Activated T-helper 1 cell treated with Interleukin-2 at 50 U/mL for 16 hours (primary cell): ENCODE data around the gene ZIC1.

Source experiments
- DNase-seq: peaks from one replicate; pipeline ENCODE4 v3.0.0-alpha.2; 2020; ENCODE audit warnings: low read depth

Gene ZIC1

DNA sequence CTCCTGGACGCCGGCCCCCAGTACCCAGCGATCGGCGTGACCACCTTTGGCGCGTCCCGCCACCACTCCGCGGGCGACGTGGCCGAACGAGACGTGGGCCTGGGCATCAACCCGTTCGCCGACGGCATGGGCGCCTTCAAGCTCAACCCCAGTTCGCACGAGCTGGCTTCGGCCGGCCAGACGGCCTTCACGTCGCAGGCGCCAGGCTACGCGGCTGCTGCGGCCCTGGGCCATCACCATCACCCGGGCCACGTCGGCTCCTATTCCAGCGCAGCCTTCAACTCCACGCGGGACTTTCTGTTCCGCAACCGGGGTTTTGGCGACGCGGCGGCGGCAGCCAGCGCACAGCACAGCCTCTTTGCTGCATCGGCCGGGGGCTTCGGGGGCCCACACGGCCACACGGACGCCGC, 956 bp downstream of the ZIC1 start:
- DNase-seq = no peak

DNA sequence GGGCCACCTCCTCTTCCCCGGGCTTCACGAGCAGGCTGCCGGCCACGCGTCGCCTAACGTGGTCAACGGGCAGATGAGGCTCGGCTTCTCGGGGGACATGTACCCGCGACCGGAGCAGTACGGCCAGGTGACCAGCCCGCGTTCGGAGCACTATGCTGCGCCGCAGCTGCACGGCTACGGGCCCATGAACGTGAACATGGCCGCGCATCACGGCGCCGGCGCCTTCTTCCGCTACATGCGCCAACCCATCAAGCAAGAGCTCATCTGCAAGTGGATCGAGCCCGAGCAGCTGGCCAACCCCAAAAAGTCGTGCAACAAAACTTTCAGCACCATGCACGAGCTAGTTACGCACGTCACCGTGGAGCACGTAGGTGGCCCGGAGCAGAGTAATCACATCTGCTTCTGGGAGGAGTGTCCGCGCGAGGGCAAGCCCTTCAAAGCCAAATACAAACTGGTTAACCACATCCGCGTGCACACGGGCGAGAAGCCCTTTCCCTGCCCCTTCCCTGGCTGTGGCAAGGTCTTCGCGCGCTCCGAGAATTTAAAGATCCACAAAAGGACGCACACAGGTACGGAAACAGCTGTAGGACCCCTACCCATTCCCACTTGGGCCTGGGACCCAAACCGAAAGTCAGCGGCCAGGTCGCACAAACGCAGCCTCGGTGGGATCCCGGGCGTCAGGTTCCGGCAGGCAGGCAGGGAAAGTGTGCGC, 1.5 kb downstream of the ZIC1 start:
- DNase-seq = no peak

DNA sequence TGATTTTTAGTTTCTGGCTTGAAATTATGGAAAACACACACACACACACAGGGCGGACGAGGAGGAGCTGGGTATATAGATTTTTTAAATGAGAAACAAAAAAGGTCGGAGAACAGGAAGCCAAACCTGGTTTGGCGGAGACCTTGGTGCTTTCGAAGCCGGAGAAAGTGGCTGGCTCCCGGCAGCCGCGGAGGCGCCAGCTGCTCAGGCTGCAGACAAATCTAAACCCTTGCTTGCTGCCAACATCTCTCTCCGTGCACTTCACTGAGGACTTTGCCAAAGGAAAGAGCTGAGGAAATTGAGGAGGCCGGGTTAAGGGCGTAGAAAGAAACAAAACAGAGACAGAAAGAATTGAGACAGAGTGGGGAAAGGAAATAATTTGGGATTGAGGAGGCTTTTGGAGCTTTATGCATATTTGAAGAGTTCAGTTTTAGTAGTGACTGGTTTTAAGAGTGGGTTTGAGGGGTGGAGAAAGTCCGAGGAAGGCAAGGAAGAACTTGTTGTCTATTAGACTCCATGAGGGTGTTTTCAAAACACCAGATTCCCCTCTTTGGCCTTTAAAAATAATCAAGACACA, 2.2 kb downstream of the ZIC1 start:
- DNase-seq = no peak

DNA sequence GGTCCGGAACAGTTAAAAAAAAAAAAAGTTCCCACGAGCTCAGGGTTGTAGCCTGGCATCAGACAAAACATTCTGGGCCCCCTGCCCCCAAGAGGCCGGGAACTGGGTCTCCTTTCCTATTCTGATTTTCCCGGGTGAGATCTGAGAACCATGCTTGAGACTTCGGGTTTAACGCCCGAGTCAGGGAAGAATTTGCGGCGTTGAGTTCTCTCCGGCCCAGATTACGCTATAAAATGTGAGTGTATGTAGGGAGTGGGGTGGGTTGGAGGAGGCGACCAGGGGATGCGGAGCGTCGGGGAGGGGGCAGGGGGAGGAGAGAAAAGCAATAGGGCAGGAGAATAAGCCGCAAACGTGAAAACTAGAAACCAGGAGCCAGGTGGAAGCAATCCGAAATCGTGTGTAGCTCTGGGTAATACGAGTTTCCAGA, 2.7 kb downstream of the ZIC1 start:
- DNase-seq = no peak

DNA sequence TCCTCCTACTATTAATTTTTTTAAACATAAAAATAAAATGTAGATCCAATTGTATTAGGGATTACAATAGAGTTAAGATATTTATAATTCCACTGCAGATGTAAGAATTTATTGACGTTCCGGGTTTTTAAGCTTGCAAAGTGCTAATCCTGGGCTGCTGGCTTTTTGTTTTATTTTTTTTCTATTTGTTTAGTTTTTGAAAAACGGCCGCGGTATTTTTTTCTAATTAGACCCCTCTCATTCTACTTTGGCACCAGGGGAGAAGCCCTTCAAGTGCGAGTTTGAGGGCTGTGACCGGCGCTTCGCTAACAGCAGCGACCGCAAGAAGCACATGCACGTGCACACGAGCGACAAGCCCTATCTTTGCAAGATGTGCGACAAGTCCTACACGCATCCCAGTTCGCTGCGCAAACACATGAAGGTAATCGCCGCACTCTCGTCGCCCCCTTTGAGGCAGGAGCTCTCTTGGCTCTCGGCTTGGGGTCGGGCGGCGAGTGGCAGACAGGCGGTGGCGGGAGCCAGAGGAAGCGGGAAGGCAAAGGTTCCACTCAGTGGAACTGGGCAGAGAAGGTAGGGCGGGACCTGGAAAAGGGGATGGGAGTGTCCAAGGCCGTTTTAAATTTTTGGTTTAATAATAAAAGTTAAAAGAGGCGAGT, 3.2 kb downstream of the ZIC1 start:
- DNase-seq = no peak

DNA sequence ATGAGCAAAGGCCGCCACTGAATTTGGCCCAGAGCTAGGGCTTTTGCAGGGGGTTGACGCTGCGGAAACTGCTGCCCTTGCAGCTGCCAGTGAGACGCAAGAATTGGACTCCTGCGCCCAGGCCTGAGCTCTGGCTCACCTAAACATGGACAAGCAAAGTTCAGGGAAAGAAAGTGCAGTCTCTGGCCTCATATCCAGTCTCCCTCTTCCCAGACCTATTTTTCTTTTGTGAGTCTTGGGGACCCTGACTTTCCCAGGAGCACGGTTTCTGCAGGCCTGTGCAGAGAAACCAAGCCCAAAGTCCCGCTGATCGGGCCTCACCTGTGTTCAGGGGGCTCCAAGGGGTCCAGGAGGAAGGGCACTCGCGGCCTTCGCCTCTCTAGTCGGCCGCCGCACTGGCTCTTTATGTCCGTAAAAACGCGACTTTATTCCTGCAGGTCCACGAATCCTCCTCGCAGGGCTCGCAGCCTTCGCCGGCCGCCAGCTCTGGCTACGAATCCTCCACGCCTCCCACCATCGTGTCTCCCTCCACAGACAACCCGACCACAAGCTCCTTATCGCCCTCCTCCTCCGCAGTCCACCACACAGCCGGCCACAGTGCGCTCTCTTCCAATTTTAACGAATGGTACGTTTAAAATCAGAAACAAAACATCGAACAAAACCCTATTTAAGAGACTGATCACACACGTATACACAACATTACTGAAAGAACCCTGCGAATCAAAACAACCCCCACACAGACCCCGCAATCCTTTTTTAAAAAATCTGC, 3.9 kb downstream of the ZIC1 start:
- DNase-seq = no peak

DNA sequence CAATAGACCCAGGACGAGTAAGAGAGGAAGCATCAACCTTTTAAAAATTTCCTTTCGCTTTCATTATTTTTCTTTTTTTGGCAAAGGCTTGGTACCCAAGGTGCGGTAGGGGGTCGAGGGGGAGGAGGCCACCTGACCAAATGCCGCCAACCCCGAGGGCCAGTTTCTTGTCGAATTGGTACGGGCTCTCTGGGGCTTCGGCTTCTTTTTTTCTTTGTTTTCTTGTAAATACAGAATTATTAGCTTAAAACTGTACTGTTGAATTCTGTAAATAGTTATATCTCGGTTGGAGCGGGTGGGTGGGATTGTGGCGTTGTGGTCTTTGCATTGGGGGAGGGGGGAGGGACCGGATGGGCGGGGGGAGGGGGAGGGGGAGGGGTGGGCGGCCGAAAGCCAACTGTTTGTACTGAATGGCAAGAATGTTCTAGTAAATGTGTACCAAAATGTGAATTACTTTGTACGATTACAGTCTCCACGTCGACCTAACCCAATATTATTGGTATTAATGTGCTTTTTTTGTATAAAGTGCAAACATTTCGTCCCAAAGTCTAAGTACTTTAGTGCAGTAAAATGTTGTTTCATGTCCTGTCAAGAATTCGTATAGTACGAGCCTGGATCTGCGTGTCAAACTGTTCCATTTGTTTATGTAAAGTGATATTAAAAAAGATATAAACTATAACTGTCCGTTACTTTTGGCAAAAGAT, 4.7 kb downstream of the ZIC1 start:
- DNase-seq = no peak

DNA sequence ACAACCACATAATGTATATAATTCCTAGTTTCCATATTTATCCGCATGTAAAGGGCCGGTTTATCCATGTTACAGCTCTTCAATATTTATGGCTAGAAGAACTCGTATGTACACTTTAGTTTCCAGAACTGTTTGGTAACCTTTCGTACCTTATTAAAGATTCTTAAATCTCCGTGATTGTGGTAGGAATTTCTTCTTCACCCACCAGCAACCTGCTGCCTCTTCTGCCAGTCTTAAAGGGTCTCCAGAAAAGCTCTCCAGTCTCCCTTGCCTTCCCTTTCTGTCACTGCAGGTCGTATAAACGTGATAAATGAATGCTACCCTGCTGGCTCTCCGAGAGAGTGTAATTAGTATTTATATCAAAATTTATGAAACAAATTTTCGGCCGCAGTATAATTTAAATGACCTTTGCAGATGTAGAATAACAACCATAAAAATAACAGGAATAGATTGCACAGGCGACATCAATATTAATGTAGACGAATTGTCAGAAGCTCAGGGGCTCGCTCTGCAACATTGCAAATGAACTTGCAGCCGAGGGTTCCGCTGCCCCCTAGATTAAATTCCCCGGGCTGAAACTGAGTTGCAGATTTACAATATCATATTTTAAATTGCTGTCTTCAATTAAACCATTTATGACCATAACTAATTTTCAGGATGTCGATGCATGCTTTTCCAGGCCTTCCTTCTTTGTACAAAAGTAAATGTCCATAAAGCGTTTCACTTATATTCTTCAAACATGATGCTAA, 5.4 kb downstream of the ZIC1 start:
- no peak for DNase-seq

DNA sequence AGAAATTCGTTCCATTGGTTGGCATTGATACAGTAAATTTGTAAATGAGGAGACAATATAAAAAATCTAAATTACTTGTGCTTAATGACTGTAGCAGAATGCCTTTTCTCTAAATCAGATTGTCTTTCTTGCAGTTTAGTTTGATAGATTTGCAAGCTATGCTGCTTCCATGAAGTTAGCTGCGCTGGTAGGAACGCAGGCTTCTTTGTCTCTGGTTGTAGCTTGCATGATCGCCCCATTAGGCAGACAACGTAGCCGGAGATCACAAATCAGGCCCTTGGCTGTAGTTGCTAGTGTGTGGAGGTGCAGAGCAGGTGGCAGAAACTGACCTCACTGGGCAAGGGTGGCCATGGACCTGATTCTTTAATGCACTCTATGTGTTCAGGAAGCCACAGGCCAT, 6.1 kb downstream of the ZIC1 start:
- no peak for DNase-seq

DNA sequence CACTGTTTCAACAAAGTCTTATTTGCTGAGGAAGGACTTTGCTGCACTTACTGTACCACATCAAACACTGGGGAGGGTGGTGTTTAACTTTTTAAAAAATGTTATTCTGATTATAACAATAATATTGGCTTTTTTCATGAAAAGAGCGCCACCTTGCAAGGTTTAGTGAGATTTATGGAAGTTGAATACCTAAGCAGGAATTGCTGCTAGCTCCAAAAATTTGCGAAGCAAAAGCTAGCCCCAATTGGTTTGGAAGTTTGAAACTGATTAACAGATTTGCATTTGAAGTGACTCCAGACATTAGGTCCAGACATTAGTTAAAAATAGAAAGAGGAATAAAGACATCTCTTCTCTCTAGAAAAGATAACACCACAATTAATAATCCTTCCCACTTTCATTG, 6.7 kb downstream of the ZIC1 start:
- no peak for DNase-seq

DNA sequence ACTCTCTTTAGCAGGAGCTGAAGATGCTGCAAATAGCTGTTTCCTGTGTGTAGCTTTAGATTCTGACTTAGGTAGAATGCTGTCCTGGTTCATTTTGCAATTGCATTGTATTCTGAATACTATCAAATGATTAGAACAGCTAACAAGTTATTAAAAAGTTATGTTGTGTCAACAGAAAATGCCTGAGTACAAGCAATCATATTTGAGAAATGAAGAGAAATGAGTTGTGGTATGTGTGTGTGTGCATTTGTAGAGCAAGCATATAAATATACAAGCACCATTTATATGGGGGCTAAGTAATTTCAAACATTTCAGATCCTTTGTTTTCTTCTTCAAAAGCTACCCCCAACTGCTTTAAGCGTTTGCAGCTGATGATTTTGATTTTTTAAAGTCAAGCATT, 7.8 kb downstream of the ZIC1 start:
- DNase-seq = no peak

DNA sequence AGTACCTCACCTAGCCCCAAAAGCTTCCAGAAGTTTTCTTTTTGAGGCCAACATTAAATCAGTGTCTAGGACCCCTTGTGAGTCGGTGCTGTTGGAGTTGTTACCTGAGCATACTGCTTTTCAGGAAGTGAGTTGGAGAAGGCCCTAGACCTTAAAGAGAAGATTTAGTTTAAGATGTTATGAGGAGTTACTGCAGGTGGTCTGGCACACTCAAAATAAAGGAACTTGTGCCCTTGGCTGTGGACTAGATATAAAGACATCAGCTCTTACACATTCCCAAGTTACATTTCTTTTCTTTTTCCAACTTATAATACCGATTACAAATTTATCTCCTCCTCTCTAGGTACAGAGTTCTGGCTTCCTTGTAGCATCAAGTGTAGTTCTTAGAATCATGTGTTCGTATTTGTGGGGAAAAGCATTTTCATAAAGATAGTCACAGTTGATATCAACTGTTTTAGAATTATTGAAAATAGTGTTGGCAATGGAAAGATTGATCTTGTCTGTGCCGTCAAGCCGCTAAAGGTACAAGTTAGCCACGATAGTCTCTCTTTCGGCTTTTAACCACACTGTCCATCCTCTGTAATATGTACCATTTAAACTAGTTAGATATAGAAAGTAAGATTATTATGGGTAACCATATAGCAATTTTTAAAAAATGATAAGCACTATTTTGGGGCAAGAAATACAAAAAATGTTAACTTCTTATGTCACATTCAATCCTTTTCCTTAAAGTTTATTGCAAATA, 8.6 kb downstream of the ZIC1 start:
- DNase-seq = no peak

DNA sequence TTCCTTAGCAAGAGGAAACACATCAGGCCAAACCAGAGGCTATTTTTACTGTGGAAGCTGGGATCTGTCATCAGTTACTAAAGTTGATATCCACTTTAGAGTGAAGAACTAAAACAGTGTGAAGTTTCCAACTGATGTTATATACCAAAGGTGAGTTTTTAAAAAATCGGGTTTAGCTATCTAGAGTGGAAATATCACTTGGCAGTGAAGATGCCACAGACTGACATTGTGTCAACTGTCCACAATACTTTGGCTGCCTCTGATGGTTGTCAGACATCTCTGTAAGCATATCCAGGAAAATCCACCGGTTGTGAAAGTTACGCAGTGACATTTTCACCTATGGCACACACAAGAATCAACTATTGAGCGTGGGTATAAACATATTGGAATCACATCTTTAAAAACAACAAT, 9.2 kb downstream of the ZIC1 start:
- no peak for DNase-seq

DNA sequence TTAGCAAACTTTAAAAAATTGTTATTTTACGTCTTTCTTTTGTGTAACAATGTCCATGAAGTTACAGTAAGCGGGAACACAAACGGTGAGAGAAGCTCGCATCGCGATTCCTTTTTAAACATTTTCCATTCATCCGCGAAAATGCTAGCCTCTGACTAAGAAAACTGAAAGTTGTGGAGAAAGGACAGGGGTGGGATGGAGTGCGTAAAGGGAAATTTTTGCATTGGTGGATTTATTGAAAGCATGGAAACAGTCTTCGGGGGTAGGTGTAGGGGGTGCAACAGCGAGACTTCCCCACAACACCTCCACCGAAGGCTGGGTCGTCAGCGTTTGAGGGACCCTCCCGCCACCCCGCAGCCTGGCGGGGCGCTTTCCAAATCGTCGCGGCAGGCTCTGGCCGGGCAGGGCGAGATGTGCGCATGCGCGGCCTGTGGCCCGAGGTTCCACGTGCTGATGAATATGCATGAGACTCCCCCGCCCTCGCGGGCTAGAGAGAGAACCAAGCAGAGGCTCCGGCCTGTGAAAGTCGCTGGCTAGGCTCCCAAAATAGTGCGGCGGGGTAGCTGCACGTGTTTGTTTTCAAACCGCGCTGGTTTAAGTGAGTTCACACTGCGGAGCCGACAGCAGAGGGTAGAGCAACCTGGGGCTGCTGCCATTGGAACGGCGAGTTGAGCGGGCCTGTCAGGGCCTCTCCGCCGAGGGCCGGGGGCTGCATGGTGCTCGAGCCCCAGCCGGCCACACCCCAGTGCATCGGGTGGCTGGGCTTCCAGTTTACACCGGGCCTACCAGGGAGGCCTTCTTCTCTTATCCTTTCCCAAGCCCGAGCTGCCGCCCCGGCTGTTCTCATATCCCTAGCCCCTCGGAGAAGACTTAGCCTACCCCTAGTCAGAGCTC, 9.9 kb downstream of the ZIC1 start:
- DNase-seq = no peak

DNA sequence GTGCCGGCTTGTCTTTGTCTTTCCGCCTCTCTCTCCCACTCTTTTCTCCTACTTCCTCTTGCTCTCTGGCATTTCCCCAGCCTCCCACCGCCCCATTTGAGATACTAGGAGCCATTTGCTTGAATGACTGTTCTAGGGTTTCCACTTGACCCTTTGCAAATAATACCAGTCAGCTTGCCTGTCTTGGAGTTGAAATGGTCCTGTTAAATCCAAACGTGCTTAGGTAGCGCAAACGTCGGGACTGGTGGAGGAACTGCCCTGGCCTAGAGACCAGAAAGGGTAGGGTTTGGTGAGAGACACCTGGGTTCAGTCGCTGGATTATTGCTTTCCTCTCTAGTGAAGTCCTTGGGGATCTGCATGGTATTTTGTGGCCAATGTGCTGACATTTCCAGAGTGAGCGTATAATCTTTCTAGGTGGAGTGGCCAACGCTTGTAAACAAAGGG, 10.6 kb downstream of the ZIC1 start:
- DNase-seq = no peak

DNA sequence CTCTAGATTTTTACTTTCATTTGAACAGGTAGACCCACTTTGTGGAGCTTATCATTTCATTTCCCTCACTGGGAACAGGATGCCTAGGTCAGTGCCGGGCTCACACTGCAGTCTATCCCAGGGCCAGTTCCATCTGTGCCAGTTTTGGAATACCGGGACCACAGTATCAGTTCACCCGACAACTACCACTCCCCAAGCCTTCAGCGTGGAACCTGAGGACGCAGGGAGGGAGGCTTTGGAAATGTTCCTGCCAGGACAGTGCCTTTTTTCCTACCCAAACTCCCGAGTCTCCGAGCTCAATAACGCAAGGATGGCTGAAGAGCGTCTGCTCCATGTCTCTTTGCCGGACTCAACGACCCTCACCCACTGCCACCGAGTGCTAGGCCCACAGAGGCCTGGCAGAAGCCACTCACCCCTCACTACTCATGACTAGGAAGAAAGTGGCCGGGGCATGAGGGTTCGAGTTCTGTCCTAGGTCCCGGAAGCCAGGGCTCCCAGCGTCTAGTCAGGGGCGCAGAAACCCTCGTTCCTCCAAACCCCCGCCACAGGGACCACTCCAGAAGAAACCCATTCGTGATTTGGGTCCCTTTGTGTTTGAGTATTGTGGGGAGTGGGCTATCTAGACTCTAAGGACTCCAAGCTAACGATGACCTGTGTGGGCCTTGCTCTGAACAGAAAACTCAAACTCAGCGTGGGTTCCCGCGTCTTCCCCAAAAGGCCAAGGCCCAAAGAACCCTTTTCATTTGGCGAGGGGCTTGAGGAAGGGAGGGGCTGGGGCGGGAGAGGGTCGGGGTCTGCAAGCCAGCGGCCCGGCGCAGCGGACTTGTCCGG, 11.4 kb downstream of the ZIC1 start:
- no peak for DNase-seq

DNA sequence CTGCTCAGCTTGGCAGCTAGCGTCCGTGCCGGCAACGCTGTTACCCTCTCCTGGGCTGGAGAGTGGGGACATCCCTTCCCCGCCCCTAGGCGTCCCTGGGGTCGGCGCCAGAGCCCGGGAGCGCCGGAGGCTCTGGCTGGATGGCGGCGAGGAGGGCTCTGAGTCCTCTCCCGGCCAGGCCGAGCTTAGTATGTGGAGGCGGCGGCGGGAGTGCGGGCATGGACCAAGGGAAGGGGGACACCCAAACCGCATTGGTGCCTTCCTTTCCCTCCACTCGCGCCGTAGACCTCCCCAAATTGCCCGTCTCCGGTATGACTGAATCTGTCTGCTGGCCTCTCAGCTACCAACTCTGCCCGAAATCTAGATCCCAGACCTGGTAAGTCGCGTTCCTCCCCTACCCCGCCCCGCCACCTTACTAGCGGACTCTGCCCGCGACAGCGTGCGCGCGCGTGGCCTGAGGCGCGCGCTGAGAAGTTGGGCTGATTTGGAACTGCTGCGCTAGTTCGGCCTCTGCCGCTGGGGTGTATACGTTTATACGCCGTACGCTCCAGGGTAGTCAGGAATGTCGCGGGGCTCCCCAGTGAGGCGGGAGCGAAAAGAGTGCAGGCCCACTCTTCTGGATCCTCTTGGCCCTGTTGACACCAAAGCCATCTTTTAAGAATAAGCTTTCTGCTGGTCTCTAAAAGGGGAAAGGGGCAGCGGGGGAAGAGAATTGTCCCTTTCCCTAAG, 12.2 kb downstream of the ZIC1 start:
- no peak for DNase-seq

DNA sequence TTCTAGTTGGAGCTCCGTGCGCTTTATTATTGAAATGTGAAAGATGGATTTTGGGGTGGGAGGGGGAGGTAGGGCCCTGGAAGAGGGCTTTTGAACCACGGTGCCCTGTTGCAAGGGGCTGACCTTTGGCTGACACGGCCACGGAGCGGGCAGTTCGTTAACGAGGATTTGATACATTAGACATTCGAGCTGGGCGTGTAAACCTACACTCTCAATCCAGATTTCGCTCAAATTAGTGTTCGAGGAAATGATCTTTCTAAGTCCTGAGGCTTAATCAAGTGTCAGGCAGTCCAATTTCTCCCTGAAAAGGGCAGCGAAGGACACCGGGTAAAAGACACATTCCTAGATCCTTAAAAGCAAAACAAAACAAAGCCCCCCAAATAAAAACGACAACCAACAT, 13.0 kb downstream of the ZIC1 start:
- DNase-seq = no peak
